GM08714 (cell line): ENCODE data around the gene BLTP3A.
"Not testable (repeated sequence)": the region's sequence is repeated elsewhere in the genome, so short reads cannot be mapped to it uniquely, and the experiment has no call there.

Experiments used
- H3K4me3 ChIP-seq: fragments of 200-500 bp; sonication (Bioruptor generic); 2 replicates; pipeline ENCODE4 v1.5.1; 2014; ENCODE audit warnings: mild to moderate bottlenecking, low read length, inconsistent platforms
- ZNF274 ChIP-seq: IDR thresholded peaks from 2 replicates; pipeline ENCODE4 v1.6.1; 2012; ENCODE audit warnings: mild to moderate bottlenecking, low read depth, low read length

The BLTP3A gene

GRCh38 chr6:34791701-34792604 is at the start of gene BLTP3A:
Gene BLTP3A (plus strand): TSS chr6:34792083. CDS start chr6:34792251, 168 bp downstream.
- no peak for TF ChIP-seq ZNF274
- peak within 1 kb of the TSS; percentile 70 for H3K4me3 ChIP-seq

GRCh38 chr6:34742094-34742493 is 49.8 kb upstream of the BLTP3A start:
- no peak for TF ChIP-seq ZNF274

GRCh38 chr6:34743625-34744293 is 48.1 kb upstream of the BLTP3A start:
- H3K4me3 ChIP-seq = no peak overlapping the region
- no peak for TF ChIP-seq ZNF274

More at GRCh38 chr6:34742094-34742493, 49.8 kb upstream of the BLTP3A start:
- H3K4me3 ChIP-seq = no peak overlapping the region

GRCh38 chr6:34744294-34744647 is 47.6 kb upstream of the BLTP3A start:
- H3K4me3 ChIP-seq = not testable (repeated sequence)

GRCh38 chr6:34745277-34746103 is 46.4 kb upstream of the BLTP3A start:
- H3K4me3 ChIP-seq = no peak overlapping the region
- no peak for TF ChIP-seq ZNF274

- TF ChIP-seq ZNF274 = no peak
Measured at GRCh38 chr6:34746104-34746846, 45.6 kb upstream of the BLTP3A start.

GRCh38 chr6:34748757-34749156 is 43.1 kb upstream of the BLTP3A start:
- TF ChIP-seq ZNF274 = no peak
- no peak overlapping the region for H3K4me3 ChIP-seq

More at GRCh38 chr6:34746104-34746846, 45.6 kb upstream of the BLTP3A start:
- no peak overlapping the region for H3K4me3 ChIP-seq

- H3K4me3 ChIP-seq = peak overlapping the region; percentile 84
Measured at GRCh38 chr6:34756513-34756856, 35.4 kb upstream of the BLTP3A start.

GRCh38 chr6:34757687-34758274 is 34.1 kb upstream of the BLTP3A start:
- peak overlapping the region; percentile 84 for H3K4me3 ChIP-seq
- no peak for TF ChIP-seq ZNF274

- no peak for TF ChIP-seq ZNF274
- no peak overlapping the region for H3K4me3 ChIP-seq
Measured at GRCh38 chr6:34760108-34760507, 31.8 kb upstream of the BLTP3A start.

- not testable (repeated sequence) for H3K4me3 ChIP-seq
Measured at GRCh38 chr6:34761681-34762080, 30.2 kb upstream of the BLTP3A start.

- no peak for TF ChIP-seq ZNF274
Measured at GRCh38 chr6:34768148-34768547, 23.7 kb upstream of the BLTP3A start.

DNA sequence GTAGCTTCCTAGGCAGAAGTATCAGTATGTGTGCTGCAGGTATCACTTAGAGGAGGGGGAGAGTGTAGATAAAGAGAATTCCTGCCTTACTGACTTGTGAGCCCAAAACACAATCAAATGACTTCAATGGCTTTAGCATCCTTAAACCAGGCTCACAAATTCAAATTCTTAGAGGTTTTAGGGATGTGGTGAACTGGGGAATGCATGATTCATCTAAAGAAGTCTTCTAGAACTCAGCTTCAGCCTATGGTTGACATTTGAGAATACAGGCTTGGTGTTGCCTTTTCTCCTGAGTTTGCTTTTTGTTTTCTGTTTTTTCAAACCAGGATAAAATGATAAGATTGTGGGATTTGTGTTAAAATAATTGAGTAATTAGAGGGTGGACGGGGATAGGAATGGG is 20.2 kb upstream of the BLTP3A start:
- no peak overlapping the region for H3K4me3 ChIP-seq
- no peak for TF ChIP-seq ZNF274

More at GRCh38 chr6:34768148-34768547, 23.7 kb upstream of the BLTP3A start:
- no peak overlapping the region for H3K4me3 ChIP-seq

DNA sequence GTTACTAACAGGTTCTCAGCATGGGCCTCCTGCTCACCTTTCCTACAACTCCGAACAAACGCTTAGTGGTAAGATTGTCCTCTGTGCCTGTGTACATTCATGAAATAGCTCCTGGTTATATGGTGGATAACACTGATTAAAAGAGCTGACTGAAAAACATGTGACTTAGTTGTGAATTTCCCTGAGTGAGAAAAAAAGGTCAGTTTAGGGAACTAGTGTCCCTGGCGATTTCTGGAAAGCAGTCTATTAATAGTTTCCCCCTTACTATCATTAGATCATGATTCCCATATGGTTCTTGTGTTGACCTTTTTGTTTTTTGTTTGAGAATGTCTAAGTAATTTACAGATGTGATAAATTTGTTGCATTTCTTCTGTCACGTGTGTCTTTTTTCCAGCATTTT is 18.9 kb upstream of the BLTP3A start:
- no peak overlapping the region for H3K4me3 ChIP-seq
- no peak for TF ChIP-seq ZNF274
